Measurements from ENCODE around the gene UNC45A. TPM values are rescaled to one million over a fixed set of nuclear protein-coding genes. Genes with fewer than 3 reads are reported as not detected.

Gene UNC45A
- total and polyA plus RNA-seq, 2 donors (not counting 1 experiment from before 2014, with no cell fraction given): 56.3 to 79.0 TPM

- TF ChIP-seq, protein P1, sequence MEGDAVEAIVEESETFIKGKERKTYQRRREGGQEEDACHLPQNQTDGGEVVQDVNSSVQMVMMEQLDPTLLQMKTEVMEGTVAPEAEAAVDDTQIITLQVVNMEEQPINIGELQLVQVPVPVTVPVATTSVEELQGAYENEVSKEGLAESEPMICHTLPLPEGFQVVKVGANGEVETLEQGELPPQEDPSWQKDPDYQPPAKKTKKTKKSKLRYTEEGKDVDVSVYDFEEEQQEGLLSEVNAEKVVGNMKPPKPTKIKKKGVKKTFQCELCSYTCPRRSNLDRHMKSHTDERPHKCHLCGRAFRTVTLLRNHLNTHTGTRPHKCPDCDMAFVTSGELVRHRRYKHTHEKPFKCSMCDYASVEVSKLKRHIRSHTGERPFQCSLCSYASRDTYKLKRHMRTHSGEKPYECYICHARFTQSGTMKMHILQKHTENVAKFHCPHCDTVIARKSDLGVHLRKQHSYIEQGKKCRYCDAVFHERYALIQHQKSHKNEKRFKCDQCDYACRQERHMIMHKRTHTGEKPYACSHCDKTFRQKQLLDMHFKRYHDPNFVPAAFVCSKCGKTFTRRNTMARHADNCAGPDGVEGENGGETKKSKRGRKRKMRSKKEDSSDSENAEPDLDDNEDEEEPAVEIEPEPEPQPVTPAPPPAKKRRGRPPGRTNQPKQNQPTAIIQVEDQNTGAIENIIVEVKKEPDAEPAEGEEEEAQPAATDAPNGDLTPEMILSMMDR (IDR thresholded peaks at IDR 0.05): no peak
- no peak for TF ChIP-seq EZH2 (IDR thresholded peaks at IDR 0.05; ENCODE audit: borderline replicate concordance, insufficient read depth, low read depth, low read length, poor library complexity, severe bottlenecking)
- Mint-ChIP-seq H3K27ac (peak within 1 kb of the TSS; percentile 92), H3K4me1 (peaks cover 21% of the 10 kb centered on the region), H3K27me3 (no peaks in the 10 kb centered on the region), H3K9me3 (ENCODE audit: insufficient read depth) (no peaks in the 10 kb centered on the region), H3K4me3 (peak within 1 kb of the TSS; percentile 90)
- ChIA-PET POLR2A (interaction anchor here (0.7 to 1.6 kb wide), 7 partner anchors 14 to 43 kb away, joined by 3 to 12 read pairs (median 5); partner anchors contain the start of genes HDDC3 and UNC45A), CTCF (interaction anchor here (1.3 to 8.7 kb wide), 12 partner anchors 11 to 318 kb away, joined by 3 to 118 read pairs (median 7); partner anchors contain the start of genes HDDC3, UNC45A and VPS33B)
- Histone ChIP-seq H3K9ac (ENCODE audit: low read length) (peak within 1 kb of the TSS; percentile 97), H3K36me3 (replicated peaks in 1 of 2; ENCODE audit: control extremely low read depth in 1 of 2, control insufficient read depth in 1 of 2, extremely low read depth in 1 of 2, insufficient read depth in 2 of 2, low read length in 1 of 2) (peaks cover 0 to 25% of the 10 kb centered on the region in 2 experiments), H4K20me1 (ENCODE audit: control insufficient read depth, insufficient read depth, low read length, poor library complexity, severe bottlenecking) (peaks cover 12% of the 10 kb centered on the region), H3K27ac (ENCODE audit: low read length in 2 of 2) (peak within 1 kb of the TSS; percentile 97), H3K4me2 (replicated peaks; ENCODE audit: low read depth, low read length, poor library complexity, severe bottlenecking) (peak within 1 kb of the TSS; percentile 89), H3K79me2 (ENCODE audit: control insufficient read depth, insufficient read depth, low read length) (peaks cover 13% of the 10 kb centered on the region), H3K4me1 (ENCODE audit: control insufficient read depth in 2 of 2, insufficient read depth in 2 of 2, low read length in 2 of 2) (peaks cover 16 to 24% of the 10 kb centered on the region in 2 donors), H3K4me3 (ENCODE audit: control extremely low read depth in 1 of 5, extremely low read depth in 1 of 5, insufficient read depth in 1 of 5, low read depth in 2 of 5, low read length in 4 of 5) (peak within 1 kb of the TSS; percentile 69 to 93 (median 89)), H3K27me3 (replicated peaks in 1 of 4; ENCODE audit: control extremely low read depth in 1 of 4, control insufficient read depth in 3 of 4, insufficient read depth in 4 of 4, low read length in 3 of 4) (no peaks in the 10 kb centered on the region), H3K9me3 (ENCODE audit: control extremely low read depth in 1 of 3, control insufficient read depth in 2 of 3, insufficient read depth in 1 of 3, low read length in 2 of 3) (no peaks in the 10 kb centered on the region), H2AFZ (ENCODE audit: insufficient read depth, low read depth, low read length, poor library complexity, severe bottlenecking) (peak within 1 kb of the TSS; percentile 95)
- 2% methylated on average over 69 of the region's 69 CpGs for WGBS (ENCODE audit: insufficient coverage)
- DNase-seq: peak; percentile 92
- ATAC-seq (ENCODE audit: low read depth): peak; percentile 95
- intact Hi-C loops (cut with micrococcal nuclease): loop anchor here (1.0 to 5.0 kb wide), 4 partner anchors 20 to 67 kb away; partner anchors contain the start of genes PRC1, UNC45A and VPS33B
These were observed 19.9 kb downstream of the UNC45A start, which contains the start of gene RCCD1 for GRCh38 chr15:90954712-90955623. TSS of gene RCCD1 (plus strand) at chr15:90954884. CDS start at chr15:90956735, 1,851 bp downstream.
